Adrenal gland (tissue), 5 donors: ENCODE results near the gene MRRF.

Source experiments
- CTCF ChIP-seq, 6 experiments: fragments of 450-650 bp in 4 of 6; fragments of 200-600 bp in 2 of 6; sonication (generic) in 1 of 6; IDR thresholded peaks; 1 replicate in 5 of 6; 2 replicates in 1 of 6; pipeline versions ENCODE4 v1.5.1 to v1.8.0; 2016 to 2021; ENCODE audit warnings: antibody characterized with exemption in 6 of 6, mild to moderate bottlenecking in 2 of 6, moderate library complexity in 1 of 6
- POLR2A ChIP-seq, 2 donors: fragments of 450-650 bp; IDR thresholded peaks; one replicate each; pipeline ENCODE4 v1.6.1; 2017; ENCODE audit warnings: antibody characterized with exemption in 2 of 2, mild to moderate bottlenecking in 2 of 2, moderate library complexity in 1 of 2
- donor health status: DM: no; HTN: no; CAD: no.

GRCh38 chr9:122340161-122340560 is 75.5 kb downstream of the MRRF start:
- TF ChIP-seq CTCF (IDR thresholded peaks at IDR 0.05), result no peak
- no peak for TF ChIP-seq POLR2A (IDR thresholded peaks at IDR 0.05)
